GM10266 (cell line): ENCODE data around the gene AP3D1.
"Not testable (repeated sequence)": the region's sequence is repeated elsewhere in the genome, so short reads cannot be mapped to it uniquely, and the experiment has no call there.

Source experiments
- DNase-seq: peaks from one replicate; pipeline ENCODE4 v3.0.0; 2012; ENCODE audit errors: extremely low spot score
- CTCF ChIP-seq: IDR thresholded peaks from 2 replicates; pipeline ENCODE4 v1.5.1; 2012; ENCODE audit warnings: mild to moderate bottlenecking, low read depth; ENCODE audit not compliant: control insufficient read depth, insufficient read depth; ENCODE audit errors: missing control alignments

Gene AP3D1

GRCh38 chr19:2139385-2140137 lies 11.8 kb downstream of the AP3D1 start:
- TF ChIP-seq CTCF, result no peak
- no peak for DNase-seq

GRCh38 chr19:2138061-2138728 lies 13.2 kb downstream of the AP3D1 start:
- no peak for DNase-seq

GRCh38 chr19:2136796-2137195 lies 14.6 kb downstream of the AP3D1 start:
- DNase-seq, result no peak
- TF ChIP-seq CTCF, result no peak

More at GRCh38 chr19:2138061-2138728, 13.2 kb downstream of the AP3D1 start:
- no peak for TF ChIP-seq CTCF

GRCh38 chr19:2135474-2136402 lies 15.6 kb downstream of the AP3D1 start:
- no peak for DNase-seq

DNA sequence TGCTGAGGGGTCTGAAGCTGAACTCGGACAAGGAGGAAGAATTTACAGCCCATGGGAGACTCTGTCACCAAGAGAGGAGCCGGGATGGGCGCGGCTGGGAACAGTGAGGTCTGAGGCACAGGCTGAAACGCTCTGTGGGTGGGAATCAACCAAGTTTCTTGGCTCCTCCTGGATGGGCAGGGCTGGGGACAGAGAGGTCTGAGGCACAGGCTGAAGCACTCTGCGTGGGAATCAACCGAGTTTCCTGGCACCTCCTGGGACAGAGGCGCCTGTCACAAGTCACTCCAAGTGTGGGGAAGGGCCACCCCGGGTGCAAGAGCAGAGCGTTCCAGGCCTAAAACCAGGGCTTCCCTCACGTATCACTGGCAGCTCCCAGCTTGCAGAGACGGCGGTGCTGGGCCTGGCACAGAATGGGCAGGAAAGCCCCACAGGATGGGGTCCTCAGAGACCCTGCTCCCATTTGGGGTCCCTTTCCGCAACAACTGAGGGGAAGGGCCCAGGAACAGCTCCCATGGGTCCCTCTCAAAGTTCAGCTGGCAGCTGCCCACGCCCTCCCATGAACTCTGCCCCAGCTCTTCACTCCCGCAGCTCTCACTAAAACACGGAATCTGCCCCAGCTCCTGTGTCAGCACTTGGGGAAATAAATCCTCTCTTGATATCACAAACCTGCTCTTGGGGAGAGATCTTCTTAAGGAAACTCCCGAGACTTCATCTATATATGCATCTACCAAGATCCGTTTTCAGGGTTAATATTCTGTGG lies 18.5 kb downstream of the AP3D1 start:
- DNase-seq, result no peak
- no peak for TF ChIP-seq CTCF

More at GRCh38 chr19:2135474-2136402, 15.6 kb downstream of the AP3D1 start:
- TF ChIP-seq CTCF, result no peak

DNA sequence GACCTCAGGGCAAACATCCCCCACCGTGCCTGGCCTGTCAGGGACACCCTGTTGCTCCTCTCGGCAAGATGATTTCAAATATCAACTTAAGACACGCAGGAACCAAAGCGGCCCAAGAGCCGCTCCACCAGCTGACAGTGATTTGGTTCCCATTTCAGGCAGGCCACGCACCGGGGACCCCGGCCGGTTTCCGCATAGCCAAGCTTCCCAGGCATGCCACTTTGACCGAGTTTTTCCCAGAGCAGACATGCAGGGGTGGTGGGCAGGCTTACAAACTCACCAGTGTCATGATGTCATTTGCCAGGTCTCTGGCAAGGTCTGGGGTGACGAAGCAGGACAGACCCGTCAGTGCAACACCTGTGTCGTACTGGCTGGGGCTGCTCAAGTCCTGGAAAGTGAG lies 19.2 kb downstream of the AP3D1 start:
- TF ChIP-seq CTCF, result no peak

DNA sequence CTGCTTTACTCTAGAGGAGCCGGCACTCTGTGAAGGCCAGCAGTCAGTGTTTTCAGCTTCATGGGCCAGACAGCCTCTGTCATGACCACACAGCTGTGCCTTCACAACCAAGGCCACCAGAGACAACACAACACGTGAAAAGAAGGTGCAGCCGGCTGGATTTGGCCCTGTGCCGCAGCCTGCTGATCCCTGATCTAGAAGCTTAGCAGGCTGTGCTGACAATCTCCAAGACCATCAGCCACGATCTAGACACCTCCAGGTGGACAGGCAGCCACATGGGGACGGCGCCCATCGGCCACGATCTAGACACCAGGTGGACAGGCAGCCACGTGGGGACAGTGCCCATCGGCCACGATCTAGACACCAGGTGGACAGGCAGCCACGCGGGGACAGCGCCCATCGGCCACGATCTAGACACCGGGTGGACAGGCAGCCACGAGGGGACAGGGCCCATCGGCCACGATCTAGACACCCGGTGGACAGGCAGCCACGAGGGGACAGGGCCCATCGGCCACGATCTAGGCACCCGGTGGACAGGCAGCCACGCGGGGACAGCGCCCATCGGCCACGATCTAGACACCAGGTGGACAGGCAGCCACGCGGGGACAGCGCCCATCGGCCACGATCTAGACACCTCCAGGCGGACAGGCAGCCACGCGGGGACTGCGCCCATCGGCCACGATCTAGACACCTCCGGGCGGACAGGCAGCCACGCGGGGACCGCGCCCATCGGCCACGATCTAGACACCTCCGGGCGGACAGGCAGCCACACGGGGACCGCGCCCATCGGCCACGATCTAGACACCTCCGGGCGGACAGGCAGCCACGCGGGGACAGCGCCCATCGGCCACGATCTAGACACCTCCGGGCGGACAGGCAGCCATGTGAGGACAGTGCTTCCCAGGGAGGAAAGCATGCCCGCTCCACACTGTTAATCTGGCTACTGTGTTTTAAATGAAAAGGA lies 20.1 kb downstream of the AP3D1 start:
- not testable (repeated sequence) for DNase-seq

More for the DNA sequence above, 19.2 kb downstream of the AP3D1 start:
- no peak for DNase-seq
